Sigmoid colon (tissue), 7 donors: ENCODE results near the gene OR7G3. TPM values are rescaled to one million over a fixed set of nuclear protein-coding genes. Genes with fewer than 3 reads are reported as not detected.

Experiments used
- DNase-seq: peaks from one replicate; pipeline ENCODE4 v3.0.0-alpha.2; 2019
- H3K27ac ChIP-seq, 4 donors: fragments of 200-600 bp; sonication (generic); one replicate each; pipeline ENCODE4 v1.5.1; 2016 to 2019; ENCODE audit warnings: mild to moderate bottlenecking in 1 of 4
- H3K27me3 ChIP-seq, 3 donors: fragments of 200-600 bp; sonication (generic); one replicate each; pipeline ENCODE4 v1.5.1; 2019; ENCODE audit warnings: mild to moderate bottlenecking in 1 of 3
- H3K36me3 ChIP-seq, 4 donors: fragments of 200-600 bp; sonication (generic); one replicate each; pipeline ENCODE4 v1.5.1; 2016 to 2019
- H3K4me1 ChIP-seq, 4 donors: fragments of 200-600 bp; sonication (generic); one replicate each; pipeline ENCODE4 v1.5.1; 2017 to 2019
- H3K4me3 ChIP-seq, 4 donors: fragments of 200-600 bp; sonication (generic); one replicate each; pipeline ENCODE4 v1.5.1; 2017 to 2019; ENCODE audit warnings: mild to moderate bottlenecking in 2 of 4, moderate library complexity in 1 of 4
- H3K9me3 ChIP-seq, 4 donors: fragments of 200-600 bp in 3 of 4; sonication (generic) in 3 of 4; one replicate each; pipeline versions ENCODE4 v1.5.1 to v1.6.1; 2013 to 2019
- CTCF ChIP-seq, 4 experiments: fragments of 450-650 bp in 3 of 4; fragments of 200-600 bp in 1 of 4; IDR thresholded peaks; one replicate each; pipeline ENCODE4 v1.5.1; 2016 to 2019; ENCODE audit warnings: antibody characterized with exemption in 4 of 4, mild to moderate bottlenecking in 3 of 4, moderate library complexity in 2 of 4
- EP300 ChIP-seq, 4 donors: sonication (generic); formaldehyde crosslinking; IDR thresholded peaks; one replicate each; pipeline ENCODE4 v1.6.1; 2017; ENCODE audit warnings: antibody characterized with exemption in 4 of 4
- POLR2A ChIP-seq, 2 donors: fragments of 450-650 bp; IDR thresholded peaks; one replicate each; pipeline ENCODE4 v1.6.1; 2016; ENCODE audit warnings: antibody characterized with exemption in 2 of 2, mild to moderate bottlenecking in 2 of 2, moderate library complexity in 2 of 2
- POLR2AphosphoS5 ChIP-seq, 4 donors: sonication (generic); formaldehyde crosslinking; IDR thresholded peaks; one replicate each; pipeline ENCODE4 v1.6.1; 2017; ENCODE audit warnings: antibody characterized with exemption in 4 of 4
- WGBS, 2 donors: extraction: QIAGEN DNeasy Blood & Tissue Kit; methylation state at CpG; one replicate each; pipeline ENCODE4 v1.1.7; 2013; 5-methylcytosine and 5-hydroxymethylcytosine counted together
- intact Hi-C: fragments of 100-400 bp; cut with DNase I; formaldehyde crosslinking; loops from one replicate; pipeline ENCODE4 v1.15.1; 2023
- polyA plus RNA-seq, 3 donors: library from polyadenylated mRNA; stranded (reverse); fragments of 200-250 nt; gene quantifications; one replicate each; pipeline ENCODE4 v1.2.3, GENCODE V29; 2013
- small RNA-seq, 3 donors: library from RNA; depleted of rRNA; stranded (forward); fragments of <200 nt; gene quantifications; one replicate each; pipeline ENCODE3, GENCODE V24; 2016
- total RNA-seq, 4 donors: library from RNA; depleted of rRNA; stranded (reverse); fragments of >200 nt; gene quantifications; one replicate each; pipeline ENCODE4 v1.1.0, GENCODE V29; 2016
- donor health status: healthy with polysubstance abuse.
- donor health status: Bipolar disorder and iron deficiency.
- donor health status: healthy.

OR7G3 gene
- total and polyA plus RNA-seq, 7 donors = not detected

- intact Hi-C loops = no loop called here
- H3K27me3 ChIP-seq = peaks cover 0 to 11% (median 0%) of the 10 kb centered on the region in 3 donors
- no peak within 1 kb of the TSS for H3K4me3 ChIP-seq
- no peak within 1 kb of the TSS for H3K27ac ChIP-seq
- TF ChIP-seq EP300 (IDR thresholded peaks at IDR 0.05) = no peak
- TF ChIP-seq POLR2AphosphoS5 (IDR thresholded peaks at IDR 0.05) = no peak
- DNase-seq = no peak
- H3K9me3 ChIP-seq = no peaks in the 10 kb centered on the region
- no peaks in the 10 kb centered on the region for H3K36me3 ChIP-seq
- no peaks in the 10 kb centered on the region for H3K4me1 ChIP-seq
- 37 to 69% methylated on average over 2 of the region's 2 CpGs for WGBS, 2 donors
Observed at GRCh38 chr19:9086761-9087160, 40.0 kb downstream of the OR7G3 start, which contains the start of gene OR1M1. TSS of gene OR1M1 (plus strand) at chr19:9087061. CDS start at chr19:9093245, 6,184 bp downstream.

- Histone ChIP-seq H3K27me3 (no peaks in the 10 kb centered on the region), H3K9me3 (no peaks in the 10 kb centered on the region), H3K27ac (peak overlapping the region in 3 of 4 donors; percentile 49 to 89 (median 67)), H3K36me3 (no peaks in the 10 kb centered on the region), H3K4me1 (peaks cover 0 to 27% (median 23%) of the 10 kb centered on the region in 4 donors), H3K4me3 (no peak overlapping the region)
- WGBS, 2 donors = 70 to 73% methylated on average over 4 of the region's 4 CpGs
- intact Hi-C loops = loop anchor here (5.0 kb wide), 1 partner anchor 246 kb away; the partner anchor contains the start of genes MBD3L1 and ZNF558
- TF ChIP-seq POLR2AphosphoS5 (IDR thresholded peaks at IDR 0.05) (peak in 1 of 4 donors; percentile 33), EP300 (IDR thresholded peaks at IDR 0.05) (no peak), POLR2A (IDR thresholded peaks at IDR 0.05) (no peak), CTCF (IDR thresholded peaks at IDR 0.05) (no peak)
- no peak for DNase-seq
Observed at GRCh38 chr19:9078651-9079050, 48.1 kb downstream of the OR7G3 start.

- Histone ChIP-seq H3K4me3 (no peak overlapping the region), H3K4me1 (peaks cover 0 to 27% (median 23%) of the 10 kb centered on the region in 4 donors), H3K27me3 (no peaks in the 10 kb centered on the region), H3K36me3 (no peaks in the 10 kb centered on the region), H3K27ac (peak overlapping the region in 3 of 4 donors; percentile 1 to 89 (median 73)), H3K9me3 (no peaks in the 10 kb centered on the region)
- intact Hi-C loops = loop anchor here (5.0 kb wide), 1 partner anchor 245 kb away; the partner anchor contains the start of genes MBD3L1 and ZNF558
- WGBS, 2 donors = 85 to 86% methylated on average over 10 of the region's 10 CpGs
- TF ChIP-seq CTCF (IDR thresholded peaks at IDR 0.05) = no peak
- no peak for TF ChIP-seq EP300 (IDR thresholded peaks at IDR 0.05)
- no peak for TF ChIP-seq POLR2AphosphoS5 (IDR thresholded peaks at IDR 0.05)
- TF ChIP-seq POLR2A (IDR thresholded peaks at IDR 0.05) = no peak
- DNase-seq = no peak
Observed at GRCh38 chr19:9076901-9077300, 49.8 kb downstream of the OR7G3 start.

Small RNAs within 50 kb of the gene (small RNA-seq; reads per million reads assigned to genes)
- gene OR1M4P = 0 reads per million in 3 donors

Other genes with a start within 250 kb of the OR7G3 start
- under 1 TPM in 1 of 4 donors, not detected in 3; under 0.01 TPM for gene MUC16, start 116.5 kb downstream of the OR7G3 start, total RNA-seq
- gene MUC16, start 116.5 kb downstream of the OR7G3 start, polyA plus RNA-seq = under 1 TPM in 1 of 3 donors, not detected in 2; under 0.01 TPM
- gene OR1M1, start 39.9 kb downstream of the OR7G3 start, total RNA-seq = not detected
- not detected for gene OR1M1, start 39.9 kb downstream of the OR7G3 start, polyA plus RNA-seq
- not detected for gene OR7G2, start 19.5 kb downstream of the OR7G3 start, total RNA-seq
- not detected for gene OR7G2, start 19.5 kb downstream of the OR7G3 start, polyA plus RNA-seq
- gene OR7G1, start 11.2 kb downstream of the OR7G3 start, total RNA-seq = not detected
- gene OR7G1, start 11.2 kb downstream of the OR7G3 start, polyA plus RNA-seq = not detected
- gene ZNF317, start 13.4 kb upstream of the OR7G3 start, total RNA-seq = 10 to 100 TPM; 11.4 to 20.8 (median 17.4) TPM
- gene ZNF317, start 13.4 kb upstream of the OR7G3 start, polyA plus RNA-seq = 10 to 100 TPM; 12.6 to 24.5 (median 16.3) TPM
- gene OR7D2, start 52.0 kb upstream of the OR7G3 start, total RNA-seq = not detected
- gene OR7D2, start 52.0 kb upstream of the OR7G3 start, polyA plus RNA-seq = under 1 TPM in 1 of 3 donors, not detected in 2; 0.01 TPM
- not detected for gene OR7D4, start 92.6 kb upstream of the OR7G3 start, total RNA-seq
- gene OR7D4, start 92.6 kb upstream of the OR7G3 start, polyA plus RNA-seq = not detected
- gene OR7E24, start 124.0 kb upstream of the OR7G3 start, total RNA-seq = not detected
- not detected for gene OR7E24, start 124.0 kb upstream of the OR7G3 start, polyA plus RNA-seq
- 10 to 100 TPM in 2 of 4 donors, 1 to 10 TPM in 2; 3.1 to 23.7 (median 11.9) TPM for gene ZNF699, start 182.9 kb upstream of the OR7G3 start, total RNA-seq
- gene ZNF699, start 182.9 kb upstream of the OR7G3 start, polyA plus RNA-seq = 1 to 10 TPM in 1 of 3 donors, under 1 TPM in 2; 0.46 to 2.8 (median 0.60) TPM
- 10 to 100 TPM; 16.5 to 45.7 (median 23.9) TPM for gene ZNF559, start 197.2 kb upstream of the OR7G3 start, total RNA-seq
- gene ZNF559, start 197.2 kb upstream of the OR7G3 start, polyA plus RNA-seq = 1 to 10 TPM; 3.7 to 9.1 (median 4.8) TPM
- 1 to 10 TPM; 3.0 to 5.5 (median 3.3) TPM for gene ZNF177, start 236.1 kb upstream of the OR7G3 start, total RNA-seq
- gene ZNF177, start 236.1 kb upstream of the OR7G3 start, polyA plus RNA-seq = 1 to 10 TPM in 1 of 3 donors, not detected in 2; 1.2 TPM